Uterus (tissue), 2 donors: ENCODE results near the gene CD2BP2.

Source experiments
- POLR2A ChIP-seq, 2 donors: fragments of 450-650 bp; IDR thresholded peaks; one replicate each; pipeline ENCODE4 v1.6.1; 2016; ENCODE audit warnings: antibody characterized with exemption in 2 of 2, mild to moderate bottlenecking in 1 of 2, moderate library complexity in 1 of 2
- TF ChIP-seq, protein P1 (sequence below), 4 experiments: fragments of 200-600 bp in 2 of 4; fragments of 450-650 bp in 2 of 4; sonication (generic) in 2 of 4; IDR thresholded peaks; one replicate each; pipeline ENCODE4 v1.5.1; 2016 to 2019; ENCODE audit warnings: antibody characterized with exemption in 4 of 4, mild to moderate bottlenecking in 2 of 4, moderate library complexity in 1 of 4

DNA sequence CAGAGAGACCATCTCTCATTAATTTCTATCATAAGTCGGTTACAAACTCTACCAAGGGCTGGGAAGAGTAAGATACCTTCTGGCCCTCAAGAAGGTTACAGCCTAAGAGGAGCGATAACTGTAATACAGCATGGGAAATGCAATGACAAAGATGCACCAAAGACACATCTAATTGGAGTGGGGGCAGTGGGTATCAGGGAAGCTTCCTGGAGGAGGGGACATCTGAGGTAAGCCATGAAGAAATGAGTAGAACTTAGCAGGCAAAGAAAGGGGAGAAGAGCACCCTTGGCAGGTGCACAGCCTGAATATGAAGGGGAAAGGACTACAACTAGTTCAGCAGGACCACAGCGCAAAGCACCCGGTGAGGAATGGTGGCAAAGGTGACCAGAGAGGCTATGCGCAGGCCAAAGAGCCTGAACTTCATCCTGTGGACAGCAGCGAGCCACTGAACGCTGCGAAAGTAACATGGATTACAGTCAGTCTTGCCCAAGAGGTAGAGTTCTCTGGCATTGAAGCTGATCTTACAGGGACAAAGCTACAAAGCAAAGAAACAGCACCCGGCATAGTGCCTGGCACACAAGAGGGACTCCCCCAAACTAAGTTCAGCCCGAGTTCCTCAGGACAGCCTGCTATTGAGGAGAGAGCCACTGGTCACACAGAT lies 12.4 kb upstream of the CD2BP2 start:
- no peak for TF ChIP-seq POLR2A (IDR thresholded peaks at IDR 0.05)
- TF ChIP-seq, protein P1, sequence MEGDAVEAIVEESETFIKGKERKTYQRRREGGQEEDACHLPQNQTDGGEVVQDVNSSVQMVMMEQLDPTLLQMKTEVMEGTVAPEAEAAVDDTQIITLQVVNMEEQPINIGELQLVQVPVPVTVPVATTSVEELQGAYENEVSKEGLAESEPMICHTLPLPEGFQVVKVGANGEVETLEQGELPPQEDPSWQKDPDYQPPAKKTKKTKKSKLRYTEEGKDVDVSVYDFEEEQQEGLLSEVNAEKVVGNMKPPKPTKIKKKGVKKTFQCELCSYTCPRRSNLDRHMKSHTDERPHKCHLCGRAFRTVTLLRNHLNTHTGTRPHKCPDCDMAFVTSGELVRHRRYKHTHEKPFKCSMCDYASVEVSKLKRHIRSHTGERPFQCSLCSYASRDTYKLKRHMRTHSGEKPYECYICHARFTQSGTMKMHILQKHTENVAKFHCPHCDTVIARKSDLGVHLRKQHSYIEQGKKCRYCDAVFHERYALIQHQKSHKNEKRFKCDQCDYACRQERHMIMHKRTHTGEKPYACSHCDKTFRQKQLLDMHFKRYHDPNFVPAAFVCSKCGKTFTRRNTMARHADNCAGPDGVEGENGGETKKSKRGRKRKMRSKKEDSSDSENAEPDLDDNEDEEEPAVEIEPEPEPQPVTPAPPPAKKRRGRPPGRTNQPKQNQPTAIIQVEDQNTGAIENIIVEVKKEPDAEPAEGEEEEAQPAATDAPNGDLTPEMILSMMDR (IDR thresholded peaks at IDR 0.05) = no peak
